Retinal pigment epithelial cell (primary cell): ENCODE measurements around the gene GJB4.

Experiments used
- DNase-seq: peaks from one replicate; pipeline ENCODE4 v3.0.0-alpha.2; 2010; ENCODE audit warnings: low read depth
- H3K4me3 ChIP-seq: 2 replicates; pipeline ENCODE4 v1.5.1; 2011; ENCODE audit warnings: mild to moderate bottlenecking, low read length, control low read depth, moderate library complexity
- CTCF ChIP-seq: conservative IDR thresholded peaks from 2 replicates; pipeline ENCODE4 v1.5.1; 2011; ENCODE audit warnings: low read depth, low read length, control low read depth, inconsistent platforms

Gene GJB4

GRCh38 chr1:34746785-34747637 is 12.5 kb upstream of the GJB4 start:
- no peak overlapping the region for H3K4me3 ChIP-seq
- DNase-seq = no peak
- no peak for TF ChIP-seq CTCF

- no peak for TF ChIP-seq CTCF
- DNase-seq = no peak
These were observed 11.9 kb upstream of the GJB4 start for GRCh38 chr1:34747638-34747941.

DNA sequence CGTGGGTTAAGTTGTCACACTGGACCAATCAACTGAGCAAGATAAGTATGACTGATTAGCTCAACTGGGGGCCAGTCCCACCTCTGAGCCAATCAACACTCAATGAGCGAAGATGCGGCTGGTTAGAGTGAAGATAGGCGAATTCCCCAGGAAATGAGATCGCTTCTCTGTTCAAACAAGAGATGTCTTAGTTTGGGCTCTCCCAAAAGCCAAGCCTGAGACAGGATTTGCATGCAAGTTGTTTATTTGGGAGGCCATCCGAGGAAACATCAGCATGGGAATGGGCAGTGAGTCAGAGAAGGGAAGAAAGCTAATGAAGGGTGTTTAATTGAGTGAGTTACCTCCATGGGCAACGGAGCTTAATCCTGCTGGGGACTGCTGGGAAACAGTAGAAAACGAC is 9.5 kb upstream of the GJB4 start:
- no peak overlapping the region for H3K4me3 ChIP-seq
- TF ChIP-seq CTCF = no peak
- DNase-seq = no peak

More at GRCh38 chr1:34747638-34747941, 11.9 kb upstream of the GJB4 start:
- no peak overlapping the region for H3K4me3 ChIP-seq

DNA sequence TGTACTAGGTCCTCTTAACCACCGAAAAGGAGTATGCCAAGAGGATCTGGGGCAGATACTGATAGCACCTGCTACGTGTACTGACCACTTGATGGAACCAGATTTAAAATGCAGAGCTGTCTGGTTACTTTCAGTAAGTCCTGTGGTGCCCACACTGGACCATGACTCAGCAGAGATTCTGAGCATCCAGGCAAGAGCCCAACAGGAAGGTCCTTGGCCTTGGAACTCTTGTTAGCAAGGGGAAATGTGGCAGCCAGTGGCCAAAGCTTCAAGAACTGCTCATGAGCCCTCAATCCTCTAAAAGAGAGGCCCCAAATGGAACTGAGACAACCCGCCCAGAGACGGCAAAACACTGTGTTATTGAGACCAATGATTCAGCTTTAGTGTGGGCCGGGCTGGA is 8.9 kb upstream of the GJB4 start:
- DNase-seq = no peak
- H3K4me3 ChIP-seq = no peak overlapping the region
- no peak for TF ChIP-seq CTCF

- no peak for TF ChIP-seq CTCF
- H3K4me3 ChIP-seq = no peak overlapping the region
- no peak for DNase-seq
These were observed 6.4 kb upstream of the GJB4 start for GRCh38 chr1:34753163-34753562.

- no peak within 1 kb of the TSS for H3K4me3 ChIP-seq
These were observed 4.4 kb upstream of the GJB4 start, which contains the start of gene GJB5 for GRCh38 chr1:34754964-34755637. Gene GJB5, plus strand, starts transcription at chr1:34755047. Its CDS starts 2,284 bp downstream, at chr1:34757331.

More at GRCh38 chr1:34754964-34755637, 4.4 kb upstream of the GJB4 start, which contains the start of gene GJB5:
- no peak for DNase-seq
- no peak for TF ChIP-seq CTCF
